Natural killer cell (primary cell): ENCODE data around the gene MIER2. TPM values are rescaled to one million over a fixed set of nuclear protein-coding genes. Genes with fewer than 3 reads are reported as not detected.
A peak's percentile ranks its signal among the peaks of the same experiment; 100 is the strongest.
"Not testable (repeated sequence)": the region's sequence is repeated elsewhere in the genome, so short reads cannot be mapped to it uniquely, and the experiment has no call there.

Experiments used
- ATAC-seq, 3 donors: fragments of 150-1000 bp in 2 of 3; fragments of 200-7000 bp in 1 of 3; cut with Tn5 transposase; 1 replicate in 1 of 3; 2 replicates in 2 of 3; pipeline ENCODE4 v1.10.0; 2021; ENCODE audit warnings: mild to moderate bottlenecking in 2 of 3, moderate library complexity in 2 of 3
- DNase-seq, 2 donors: peaks; one replicate each; pipeline versions ENCODE4 v3.0.0 to v3.0.0-alpha.2; 2013 to 2021; ENCODE audit warnings: mixed read lengths in 1 of 2
- H3K27ac ChIP-seq: one replicate; pipeline ENCODE4 v1.5.1; 2013; ENCODE audit warnings: mild to moderate bottlenecking, low read length
- H3K27me3 ChIP-seq: one replicate; pipeline ENCODE4 v1.6.1; 2013; ENCODE audit warnings: low read length; ENCODE audit not compliant: control insufficient read depth, insufficient read depth
- H3K36me3 ChIP-seq: one replicate; pipeline ENCODE4 v1.6.1; 2013; ENCODE audit warnings: low read length; ENCODE audit not compliant: control insufficient read depth, insufficient read depth
- H3K4me1 ChIP-seq: one replicate; pipeline ENCODE4 v1.6.1; 2013; ENCODE audit warnings: low read length; ENCODE audit not compliant: control insufficient read depth, insufficient read depth
- H3K4me3 ChIP-seq: one replicate; pipeline ENCODE4 v1.5.1; 2013; ENCODE audit warnings: low read length
- H3K9me3 ChIP-seq: one replicate; pipeline ENCODE4 v1.6.1; 2013; ENCODE audit warnings: low read length; ENCODE audit not compliant: control insufficient read depth, insufficient read depth
- H3K27ac Mint-ChIP-seq, 2 donors: one replicate each; pipeline ENCODE4 v1.8.0; 2022; ENCODE audit warnings: mild to moderate bottlenecking in 2 of 2, mixed read lengths in 2 of 2, moderate library complexity in 1 of 2
- H3K27me3 Mint-ChIP-seq, 2 donors: one replicate each; pipeline ENCODE4 v1.8.0; 2022; ENCODE audit warnings: low read depth in 2 of 2, mixed read lengths in 2 of 2
- H3K36me3 Mint-ChIP-seq: one replicate; pipeline ENCODE4 v1.8.0; 2022; ENCODE audit warnings: mixed read lengths
- H3K4me1 Mint-ChIP-seq, 2 donors: one replicate each; pipeline ENCODE4 v1.8.0; 2022; ENCODE audit warnings: mixed read lengths in 2 of 2
- H3K4me3 Mint-ChIP-seq: one replicate; pipeline ENCODE4 v1.8.0; 2022; ENCODE audit warnings: mild to moderate bottlenecking, moderate library complexity, mixed read lengths
- H3K9me3 Mint-ChIP-seq, 2 donors: one replicate each; pipeline ENCODE4 v1.8.0; 2022; ENCODE audit warnings: mixed read lengths in 2 of 2
- CTCF ChIP-seq: fragments of 200-600 bp; IDR thresholded peaks from one replicate; pipeline ENCODE4 v1.8.0; 2022; ENCODE audit warnings: antibody characterized with exemption
- WGBS: methylation state at CpG from one replicate; pipeline ENCODE4 v1.1.7; 2013; ENCODE audit warnings: missing lambda C conversion rate; ENCODE audit not compliant: insufficient coverage; 5-methylcytosine and 5-hydroxymethylcytosine counted together
- intact Hi-C: fragments of 100-400 bp; cut with micrococcal nuclease; formaldehyde crosslinking; loops from one replicate; pipeline ENCODE4 v1.14.2; 2022
- total RNA-seq, 4 donors: library from RNA; stranded (reverse); fragments of 120-200 nt in 1 of 4; gene quantifications; one replicate each; pipeline versions ENCODE4 v1.2.3 to v1.2.4, GENCODE V29; 2013 to 2022

MIER2 gene
- total RNA-seq, result 10 to 100 TPM; 14.8 to 17.7 (median 15.4) TPM
- 12.0 TPM for total RNA-seq (2013)

- H3K36me3 ChIP-seq, result no peaks in the 10 kb centered on the region
- intact Hi-C loops, result no loop called here
- WGBS, result 7% methylated on average over 77 of the region's 77 CpGs
- Mint-ChIP-seq H3K27me3 (no peaks in the 10 kb centered on the region), H3K9me3 (no peaks in the 10 kb centered on the region), H3K27ac (peak within 1 kb of the TSS; percentile 78 to 84), H3K4me3 (peak within 1 kb of the TSS; percentile 89), H3K4me1 (peaks cover 42 to 44% of the 10 kb centered on the region in 2 donors), H3K36me3 (no peaks in the 10 kb centered on the region)
- TF ChIP-seq CTCF, result no peak
- H3K9me3 ChIP-seq, result no peaks in the 10 kb centered on the region
- ATAC-seq, result peak; percentile 94 to 97 (median 97)
- H3K4me1 ChIP-seq, result peaks cover 39% of the 10 kb centered on the region
- H3K4me3 ChIP-seq, result peak within 1 kb of the TSS; percentile 49
- H3K27ac ChIP-seq, result peak within 1 kb of the TSS; percentile 33
- DNase-seq, result peak; percentile 90 to 97
- no peaks in the 10 kb centered on the region for H3K27me3 ChIP-seq
Measured at GRCh38 chr19:344625-345319, at the start of gene MIER2. MIER2 (minus strand) TSS chr19:344796; CDS start chr19:344782, 14 bp downstream.

- H3K27ac ChIP-seq, ATAC-seq, H3K4me3 ChIP-seq, H3K27me3 Mint-ChIP-seq, H3K4me1 ChIP-seq, H3K36me3 Mint-ChIP-seq, intact Hi-C loops, DNase-seq, H3K4me3 Mint-ChIP-seq, H3K36me3 ChIP-seq, H3K9me3 ChIP-seq, H3K27me3 ChIP-seq: not testable (repeated sequence)
- H3K4me1 Mint-ChIP-seq, result peaks cover 0 to 12% of the 10 kb centered on the region in 2 donors
- H3K27ac Mint-ChIP-seq, result peak overlapping the region in 1 of 2 donors; percentile 31
- peaks cover 8 to 12% of the 10 kb centered on the region in 2 donors for H3K9me3 Mint-ChIP-seq
Measured at GRCh38 chr19:393560-393959, 49.0 kb upstream of the MIER2 start.

GRCh38 chr19:392375-392970, 47.9 kb upstream of the MIER2 start:
- no peaks in the 10 kb centered on the region for H3K36me3 Mint-ChIP-seq

More at GRCh38 chr19:392375-392970, 47.9 kb upstream of the MIER2 start:
- ATAC-seq, result no peak
- Histone ChIP-seq H3K36me3 (no peaks in the 10 kb centered on the region), H3K9me3 (peaks cover 3% of the 10 kb centered on the region), H3K4me3 (no peak overlapping the region), H3K27me3 (no peaks in the 10 kb centered on the region), H3K4me1 (no peaks in the 10 kb centered on the region), H3K27ac (no peak overlapping the region)
- Mint-ChIP-seq H3K9me3 (peaks cover 8 to 12% of the 10 kb centered on the region in 2 donors), H3K4me1 (peaks cover 0 to 12% of the 10 kb centered on the region in 2 donors), H3K27me3 (peaks cover 0 to 6% of the 10 kb centered on the region in 2 donors), H3K4me3 (no peak overlapping the region), H3K27ac (peak overlapping the region in 1 of 2 donors; percentile 31)
- 43% methylated on average over 17 of the region's 17 CpGs for WGBS
- DNase-seq, result no peak
- no peak for TF ChIP-seq CTCF
- intact Hi-C loops, result no loop called here
